ENCODE data around the gene ZNF385C. TPM values are rescaled to one million over a fixed set of nuclear protein-coding genes. Genes with fewer than 3 reads are reported as not detected.
A peak's percentile ranks its signal among the peaks of the same experiment; 100 is the strongest.

ZNF385C gene
- total and polyA plus RNA-seq, 2 of the 13 experiments (the other 11 are each of a cell fraction or from before 2014, with no cell fraction given), result 2.3 to 6.1 TPM

DNA sequence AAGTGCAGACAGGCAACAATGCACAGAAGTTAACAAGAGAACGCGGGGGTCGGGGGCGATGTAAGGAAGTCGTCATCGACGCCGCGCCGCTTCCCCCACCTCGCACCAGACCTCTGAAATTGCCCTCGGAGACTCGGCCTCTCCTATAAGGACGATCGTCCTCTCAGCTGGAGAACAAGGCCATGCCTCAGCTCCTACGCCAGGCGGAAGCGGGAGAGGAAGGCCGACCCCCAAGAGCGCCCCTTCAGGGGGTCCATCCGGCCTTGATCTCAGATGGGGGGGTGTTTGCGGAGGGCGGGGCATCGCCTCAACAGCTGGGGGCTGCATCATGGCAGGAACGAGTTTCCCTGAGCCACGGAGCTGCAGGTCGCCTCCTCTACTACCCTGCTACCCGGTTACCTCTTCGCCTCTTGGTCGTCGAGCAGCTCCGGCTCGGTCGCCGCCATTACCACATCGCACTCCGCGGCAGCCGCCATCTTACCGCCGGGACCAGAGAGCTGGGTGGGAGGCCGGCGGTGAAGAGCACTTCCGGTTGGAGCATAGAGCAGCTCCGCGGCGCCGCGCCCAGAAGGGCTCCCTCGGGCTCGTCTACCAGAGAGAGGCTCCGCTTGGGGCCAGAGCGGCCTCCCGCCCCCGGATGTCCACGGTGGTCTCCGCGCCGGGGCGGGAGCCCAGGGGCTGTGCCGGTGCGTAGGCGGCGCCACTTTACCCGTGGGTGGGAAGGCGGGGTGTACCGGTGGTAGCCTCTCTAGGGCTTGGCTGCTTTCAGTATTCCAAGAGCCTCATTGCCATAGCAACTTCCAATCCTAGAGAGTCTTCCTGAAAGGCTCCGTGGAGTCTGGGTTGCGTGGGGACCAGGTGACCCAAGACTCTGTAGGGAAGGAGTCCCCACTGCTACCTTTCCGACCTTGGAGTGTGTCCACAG is 81.1 kb downstream of the ZNF385C start, which contains the start of gene DNAJC7 (continued):
- TF ChIP-seq CENPT (CRISPR knock-in tag; IDR thresholded peaks at IDR 0.05; ENCODE audit: low read depth) (0 out of 2 replicates have a peak, but pooled peaks have one; percentile 14), TEAD2 (CRISPR knock-in tag; IDR thresholded peaks at IDR 0.05) (no peak), NKX3-1 (CRISPR knock-in tag; IDR thresholded peaks at IDR 0.05) (peak; percentile 87), HOXA3 (CRISPR knock-in tag; IDR thresholded peaks at IDR 0.05) (peak; percentile 100), ZBTB7B (CRISPR knock-in tag; IDR thresholded peaks at IDR 0.05) (peak; percentile 100), PITX1 (CRISPR knock-in tag; IDR thresholded peaks at IDR 0.05) (peak; percentile 62; the same call in 1 of the 2 replicates), SYNCRIP (IDR thresholded peaks at IDR 0.05; ENCODE audit: insufficient read depth, low read depth, low read length) (no peak), HOXA9 (CRISPR knock-in tag; IDR thresholded peaks at IDR 0.05; ENCODE audit: borderline replicate concordance) (no peak), ZNF773 (CRISPR knock-in tag; IDR thresholded peaks at IDR 0.05; ENCODE audit: borderline replicate concordance) (peak; percentile 88; the same call in 1 of the 2 replicates), ARNT (IDR thresholded peaks at IDR 0.05) (no peak), ZNF367 (CRISPR knock-in tag; IDR thresholded peaks at IDR 0.05; ENCODE audit: borderline replicate concordance) (peak; percentile 39; the same call in 1 of the 2 replicates), AKAP8 (CRISPR knock-in tag; IDR thresholded peaks at IDR 0.05) (no peak; the same call in 1 of the 2 replicates), KDM5B (CRISPR knock-in tag; IDR thresholded peaks at IDR 0.05; ENCODE audit: borderline replicate concordance) (peak; percentile 98), ZNF230 (CRISPR knock-in tag; IDR thresholded peaks at IDR 0.05) (peak; percentile 96), ZFY (CRISPR knock-in tag; IDR thresholded peaks at IDR 0.05) (peak; percentile 87), ZNF891 (CRISPR knock-in tag; IDR thresholded peaks at IDR 0.05) (peak; percentile 99), ATM (IDR thresholded peaks at IDR 0.05; ENCODE audit: borderline replicate concordance) (no peak), AGO1 (IDR thresholded peaks at IDR 0.05; ENCODE audit: low read depth, low read length, poor library complexity, severe bottlenecking) (peak; percentile 78), CHCHD3 (CRISPR knock-in tag; IDR thresholded peaks at IDR 0.05) (peak; percentile 78; the same call in 1 of the 2 replicates), ZNF329 (CRISPR knock-in tag; IDR thresholded peaks at IDR 0.05; ENCODE audit: low read depth) (peak; percentile 88), RXRB (CRISPR knock-in tag; IDR thresholded peaks at IDR 0.05; ENCODE audit: borderline replicate concordance) (peak; percentile 70), KDM3A (CRISPR knock-in tag; IDR thresholded peaks at IDR 0.05; ENCODE audit: low read depth) (peak; percentile 97; the same call in 1 of the 2 replicates)
- TF ChIP-seq, protein P1, sequence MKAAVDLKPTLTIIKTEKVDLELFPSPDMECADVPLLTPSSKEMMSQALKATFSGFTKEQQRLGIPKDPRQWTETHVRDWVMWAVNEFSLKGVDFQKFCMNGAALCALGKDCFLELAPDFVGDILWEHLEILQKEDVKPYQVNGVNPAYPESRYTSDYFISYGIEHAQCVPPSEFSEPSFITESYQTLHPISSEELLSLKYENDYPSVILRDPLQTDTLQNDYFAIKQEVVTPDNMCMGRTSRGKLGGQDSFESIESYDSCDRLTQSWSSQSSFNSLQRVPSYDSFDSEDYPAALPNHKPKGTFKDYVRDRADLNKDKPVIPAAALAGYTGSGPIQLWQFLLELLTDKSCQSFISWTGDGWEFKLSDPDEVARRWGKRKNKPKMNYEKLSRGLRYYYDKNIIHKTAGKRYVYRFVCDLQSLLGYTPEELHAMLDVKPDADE (CRISPR knock-in tag; IDR thresholded peaks at IDR 0.05), result peak; percentile 67; the same call in 1 of the 2 replicates
- TF ChIP-seq, protein P2, sequence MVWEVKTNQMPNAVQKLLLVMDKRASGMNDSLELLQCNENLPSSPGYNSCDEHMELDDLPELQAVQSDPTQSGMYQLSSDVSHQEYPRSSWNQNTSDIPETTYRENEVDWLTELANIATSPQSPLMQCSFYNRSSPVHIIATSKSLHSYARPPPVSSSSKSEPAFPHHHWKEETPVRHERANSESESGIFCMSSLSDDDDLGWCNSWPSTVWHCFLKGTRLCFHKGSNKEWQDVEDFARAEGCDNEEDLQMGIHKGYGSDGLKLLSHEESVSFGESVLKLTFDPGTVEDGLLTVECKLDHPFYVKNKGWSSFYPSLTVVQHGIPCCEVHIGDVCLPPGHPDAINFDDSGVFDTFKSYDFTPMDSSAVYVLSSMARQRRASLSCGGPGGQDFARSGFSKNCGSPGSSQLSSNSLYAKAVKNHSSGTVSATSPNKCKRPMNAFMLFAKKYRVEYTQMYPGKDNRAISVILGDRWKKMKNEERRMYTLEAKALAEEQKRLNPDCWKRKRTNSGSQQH (CRISPR knock-in tag; IDR thresholded peaks at IDR 0.05; ENCODE audit: low read depth), result peak; percentile 31; the same call in 1 of the 2 replicates
- TF ChIP-seq, protein P3, sequence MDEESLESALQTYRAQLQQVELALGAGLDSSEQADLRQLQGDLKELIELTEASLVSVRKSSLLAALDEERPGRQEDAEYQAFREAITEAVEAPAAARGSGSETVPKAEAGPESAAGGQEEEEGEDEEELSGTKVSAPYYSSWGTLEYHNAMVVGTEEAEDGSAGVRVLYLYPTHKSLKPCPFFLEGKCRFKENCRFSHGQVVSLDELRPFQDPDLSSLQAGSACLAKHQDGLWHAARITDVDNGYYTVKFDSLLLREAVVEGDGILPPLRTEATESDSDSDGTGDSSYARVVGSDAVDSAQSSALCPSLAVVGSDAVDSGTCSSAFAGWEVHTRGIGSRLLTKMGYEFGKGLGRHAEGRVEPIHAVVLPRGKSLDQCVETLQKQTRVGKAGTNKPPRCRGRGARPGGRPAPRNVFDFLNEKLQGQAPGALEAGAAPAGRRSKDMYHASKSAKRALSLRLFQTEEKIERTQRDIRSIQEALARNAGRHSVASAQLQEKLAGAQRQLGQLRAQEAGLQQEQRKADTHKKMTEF (CRISPR knock-in tag; IDR thresholded peaks at IDR 0.05), result peak; percentile 99
- TF ChIP-seq, protein P4, sequence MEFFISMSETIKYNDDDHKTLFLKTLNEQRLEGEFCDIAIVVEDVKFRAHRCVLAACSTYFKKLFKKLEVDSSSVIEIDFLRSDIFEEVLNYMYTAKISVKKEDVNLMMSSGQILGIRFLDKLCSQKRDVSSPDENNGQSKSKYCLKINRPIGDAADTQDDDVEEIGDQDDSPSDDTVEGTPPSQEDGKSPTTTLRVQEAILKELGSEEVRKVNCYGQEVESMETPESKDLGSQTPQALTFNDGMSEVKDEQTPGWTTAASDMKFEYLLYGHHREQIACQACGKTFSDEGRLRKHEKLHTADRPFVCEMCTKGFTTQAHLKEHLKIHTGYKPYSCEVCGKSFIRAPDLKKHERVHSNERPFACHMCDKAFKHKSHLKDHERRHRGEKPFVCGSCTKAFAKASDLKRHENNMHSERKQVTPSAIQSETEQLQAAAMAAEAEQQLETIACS (CRISPR knock-in tag; IDR thresholded peaks at IDR 0.05), result no peak
